Sigmoid colon (tissue), 7 donors: ENCODE results near the gene ADAM8. TPM values are rescaled to one million over a fixed set of nuclear protein-coding genes. Genes with fewer than 3 reads are reported as not detected.
A peak's percentile ranks its signal among the peaks of the same experiment; 100 is the strongest.

ENCODE experiments used
- DNase-seq: peaks from one replicate; pipeline ENCODE4 v3.0.0-alpha.2; 2019
- H3K27ac ChIP-seq, 4 donors: fragments of 200-600 bp; sonication (generic); one replicate each; pipeline ENCODE4 v1.5.1; 2016 to 2019; ENCODE audit warnings: mild to moderate bottlenecking in 1 of 4
- H3K27me3 ChIP-seq, 3 donors: fragments of 200-600 bp; sonication (generic); one replicate each; pipeline ENCODE4 v1.5.1; 2019; ENCODE audit warnings: mild to moderate bottlenecking in 1 of 3
- H3K36me3 ChIP-seq, 4 donors: fragments of 200-600 bp; sonication (generic); one replicate each; pipeline ENCODE4 v1.5.1; 2016 to 2019
- H3K4me1 ChIP-seq, 4 donors: fragments of 200-600 bp; sonication (generic); one replicate each; pipeline ENCODE4 v1.5.1; 2017 to 2019
- H3K4me3 ChIP-seq, 4 donors: fragments of 200-600 bp; sonication (generic); one replicate each; pipeline ENCODE4 v1.5.1; 2017 to 2019; ENCODE audit warnings: mild to moderate bottlenecking in 2 of 4, moderate library complexity in 1 of 4
- H3K9me3 ChIP-seq, 4 donors: fragments of 200-600 bp in 3 of 4; sonication (generic) in 3 of 4; one replicate each; pipeline versions ENCODE4 v1.5.1 to v1.6.1; 2013 to 2019
- EP300 ChIP-seq, 4 donors: sonication (generic); formaldehyde crosslinking; IDR thresholded peaks; one replicate each; pipeline ENCODE4 v1.6.1; 2017; ENCODE audit warnings: antibody characterized with exemption in 4 of 4
- POLR2A ChIP-seq, 2 donors: fragments of 450-650 bp; IDR thresholded peaks; one replicate each; pipeline ENCODE4 v1.6.1; 2016; ENCODE audit warnings: antibody characterized with exemption in 2 of 2, mild to moderate bottlenecking in 2 of 2, moderate library complexity in 2 of 2
- POLR2AphosphoS5 ChIP-seq, 4 donors: sonication (generic); formaldehyde crosslinking; IDR thresholded peaks; one replicate each; pipeline ENCODE4 v1.6.1; 2017; ENCODE audit warnings: antibody characterized with exemption in 4 of 4
- WGBS, 2 donors: extraction: QIAGEN DNeasy Blood & Tissue Kit; methylation state at CpG; one replicate each; pipeline ENCODE4 v1.1.7; 2013; 5-methylcytosine and 5-hydroxymethylcytosine counted together
- intact Hi-C: fragments of 100-400 bp; cut with DNase I; formaldehyde crosslinking; loops from one replicate; pipeline ENCODE4 v1.15.1; 2023
- polyA plus RNA-seq, 3 donors: library from polyadenylated mRNA; stranded (reverse); fragments of 200-250 nt; gene quantifications; one replicate each; pipeline ENCODE4 v1.2.3, GENCODE V29; 2013
- total RNA-seq, 4 donors: library from RNA; depleted of rRNA; stranded (reverse); fragments of >200 nt; gene quantifications; one replicate each; pipeline ENCODE4 v1.1.0, GENCODE V29; 2016
- TF ChIP-seq, protein P1 (sequence below), 4 experiments: fragments of 450-650 bp in 3 of 4; fragments of 200-600 bp in 1 of 4; IDR thresholded peaks; one replicate each; pipeline ENCODE4 v1.5.1; 2016 to 2019; ENCODE audit warnings: antibody characterized with exemption in 4 of 4, mild to moderate bottlenecking in 3 of 4, moderate library complexity in 2 of 4
- donor health status: healthy with polysubstance abuse.
- donor health status: Bipolar disorder and iron deficiency.
- donor health status: healthy.

The ADAM8 gene
- total and polyA plus RNA-seq, 7 donors = 0.36 to 8.9 (median 1.2) TPM

DNA sequence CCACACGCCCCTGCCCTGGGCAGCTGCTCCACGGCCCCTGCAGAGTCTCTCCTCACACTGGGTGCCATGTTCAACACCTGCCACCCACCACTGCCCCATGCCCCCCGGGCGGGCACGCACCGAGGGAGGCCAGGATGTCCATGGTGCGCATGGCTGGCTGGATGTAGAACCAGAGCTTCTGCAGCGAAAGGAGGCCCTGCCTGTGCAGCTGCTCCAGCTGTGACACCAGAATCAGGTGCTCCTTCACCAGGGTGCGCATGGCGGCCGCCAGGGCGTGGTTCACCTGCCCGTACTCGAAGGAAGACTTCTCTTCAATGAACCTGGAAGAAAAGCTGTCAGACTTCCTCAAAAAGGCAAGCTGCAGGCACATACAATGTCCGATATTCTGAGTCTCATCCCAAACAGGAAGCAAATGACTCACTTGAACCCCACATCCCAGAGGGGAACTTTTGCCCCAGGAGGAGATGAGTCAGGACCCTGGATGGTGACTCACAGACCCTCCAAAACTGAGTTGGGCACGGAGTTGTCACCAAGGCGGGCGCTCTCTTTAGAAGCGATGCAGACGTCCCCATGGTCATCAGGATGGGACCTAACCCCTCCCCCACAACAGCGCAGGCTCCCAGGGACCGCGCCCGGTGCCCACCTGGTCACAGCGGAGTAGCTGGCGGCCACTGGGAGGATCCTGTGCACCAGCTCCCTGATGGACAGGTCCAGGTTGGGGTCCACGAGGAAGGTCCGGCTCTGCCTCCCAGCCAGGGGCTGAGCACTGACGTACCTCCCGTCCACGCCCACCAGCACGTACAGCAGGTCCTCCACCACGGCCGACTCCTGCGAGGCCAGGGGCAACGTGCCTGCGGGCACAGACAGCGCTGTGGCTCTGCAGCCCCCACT is 16.5 kb upstream of the ADAM8 start:
- Histone ChIP-seq H3K36me3 (peaks cover 44 to 89% (median 77%) of the 10 kb centered on the region in 4 donors), H3K4me3 (no peak overlapping the region), H3K9me3 (no peaks in the 10 kb centered on the region), H3K27me3 (no peaks in the 10 kb centered on the region), H3K4me1 (no peaks in the 10 kb centered on the region), H3K27ac (peak overlapping the region in 1 of 4 donors; percentile 37)
- intact Hi-C loops = no loop called here
- WGBS, 2 donors = 93 to 94% methylated on average over 38 of the region's 38 CpGs
- DNase-seq = no peak
- TF ChIP-seq POLR2AphosphoS5 (IDR thresholded peaks at IDR 0.05) (no peak), EP300 (IDR thresholded peaks at IDR 0.05) (no peak), POLR2A (IDR thresholded peaks at IDR 0.05) (no peak)
- TF ChIP-seq, protein P1, sequence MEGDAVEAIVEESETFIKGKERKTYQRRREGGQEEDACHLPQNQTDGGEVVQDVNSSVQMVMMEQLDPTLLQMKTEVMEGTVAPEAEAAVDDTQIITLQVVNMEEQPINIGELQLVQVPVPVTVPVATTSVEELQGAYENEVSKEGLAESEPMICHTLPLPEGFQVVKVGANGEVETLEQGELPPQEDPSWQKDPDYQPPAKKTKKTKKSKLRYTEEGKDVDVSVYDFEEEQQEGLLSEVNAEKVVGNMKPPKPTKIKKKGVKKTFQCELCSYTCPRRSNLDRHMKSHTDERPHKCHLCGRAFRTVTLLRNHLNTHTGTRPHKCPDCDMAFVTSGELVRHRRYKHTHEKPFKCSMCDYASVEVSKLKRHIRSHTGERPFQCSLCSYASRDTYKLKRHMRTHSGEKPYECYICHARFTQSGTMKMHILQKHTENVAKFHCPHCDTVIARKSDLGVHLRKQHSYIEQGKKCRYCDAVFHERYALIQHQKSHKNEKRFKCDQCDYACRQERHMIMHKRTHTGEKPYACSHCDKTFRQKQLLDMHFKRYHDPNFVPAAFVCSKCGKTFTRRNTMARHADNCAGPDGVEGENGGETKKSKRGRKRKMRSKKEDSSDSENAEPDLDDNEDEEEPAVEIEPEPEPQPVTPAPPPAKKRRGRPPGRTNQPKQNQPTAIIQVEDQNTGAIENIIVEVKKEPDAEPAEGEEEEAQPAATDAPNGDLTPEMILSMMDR (IDR thresholded peaks at IDR 0.05) = no peak

DNA sequence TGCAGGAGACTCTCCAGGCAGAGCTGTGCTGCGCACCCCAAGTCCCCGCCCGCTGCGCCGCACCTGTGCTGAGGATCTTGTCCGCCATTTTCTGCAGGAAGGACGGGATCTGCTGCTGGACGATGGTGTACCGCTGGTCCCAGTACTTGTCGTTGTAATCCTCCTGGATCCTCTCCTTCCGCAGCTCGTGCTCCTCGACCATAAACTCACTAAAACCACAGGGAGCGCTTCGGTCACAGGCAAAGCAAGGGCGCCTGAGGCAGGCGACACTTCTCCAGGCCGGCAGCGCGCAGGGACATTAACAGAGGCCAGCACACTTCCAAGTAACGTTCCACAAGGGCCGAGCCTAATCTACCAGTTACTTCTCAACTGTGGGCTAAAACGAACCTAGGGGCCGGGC is 13.1 kb upstream of the ADAM8 start:
- no peaks in the 10 kb centered on the region for H3K4me1 ChIP-seq
- intact Hi-C loops = no loop called here
- H3K4me3 ChIP-seq = no peak overlapping the region
- 96 to 97% methylated on average over 24 of the region's 24 CpGs for WGBS, 2 donors
- TF ChIP-seq POLR2AphosphoS5 (IDR thresholded peaks at IDR 0.05) (no peak), POLR2A (IDR thresholded peaks at IDR 0.05) (no peak), EP300 (IDR thresholded peaks at IDR 0.05) (no peak)
- TF ChIP-seq, protein P1 (IDR thresholded peaks at IDR 0.05) = no peak
- no peak overlapping the region for H3K27ac ChIP-seq
- peaks cover 42 to 89% (median 61%) of the 10 kb centered on the region in 4 donors for H3K36me3 ChIP-seq
- DNase-seq = no peak
- H3K9me3 ChIP-seq = no peaks in the 10 kb centered on the region
- no peaks in the 10 kb centered on the region for H3K27me3 ChIP-seq

DNA sequence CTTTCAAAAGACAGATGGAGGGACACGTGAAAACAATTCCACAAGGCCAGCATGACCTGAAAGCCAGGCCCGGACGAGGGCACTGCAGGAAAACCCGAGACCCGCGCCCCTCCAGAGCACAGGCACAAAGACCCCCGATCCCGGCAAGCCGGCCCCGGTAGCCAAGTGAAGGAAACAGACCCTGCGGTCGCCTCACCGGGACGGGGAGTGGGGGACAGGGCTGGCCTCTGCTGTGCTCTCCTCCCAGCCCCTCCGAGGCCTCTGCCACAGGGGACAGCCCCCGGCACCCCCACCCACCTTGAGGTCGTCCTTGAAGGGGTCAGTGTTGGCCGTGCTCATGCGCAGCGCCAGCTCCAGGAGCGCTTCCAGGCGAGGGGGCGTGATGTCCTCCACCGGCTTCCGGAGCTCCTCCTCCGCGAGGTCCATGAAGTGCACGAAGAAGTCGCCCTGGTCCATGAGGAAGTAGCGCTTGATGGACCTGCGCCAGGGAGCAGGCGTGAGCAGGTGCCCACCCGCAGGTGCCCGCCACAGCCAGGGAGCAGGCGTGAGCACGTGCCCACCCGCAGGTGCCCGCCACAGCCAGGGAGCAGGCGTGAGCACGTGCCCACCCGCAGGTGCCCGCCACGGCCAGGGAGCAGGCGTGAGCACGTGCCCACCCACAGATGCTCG is 11.3 kb upstream of the ADAM8 start:
- H3K4me1 ChIP-seq = no peaks in the 10 kb centered on the region
- no peak overlapping the region for H3K27ac ChIP-seq
- 94 to 95% methylated on average over 46 of the region's 46 CpGs for WGBS, 2 donors
- no peaks in the 10 kb centered on the region for H3K27me3 ChIP-seq
- intact Hi-C loops = no loop called here
- TF ChIP-seq, protein P1 (IDR thresholded peaks at IDR 0.05) = no peak
- no peak for TF ChIP-seq POLR2AphosphoS5 (IDR thresholded peaks at IDR 0.05)
- no peak for TF ChIP-seq POLR2A (IDR thresholded peaks at IDR 0.05)
- no peak for TF ChIP-seq EP300 (IDR thresholded peaks at IDR 0.05)
- DNase-seq = no peak
- no peak overlapping the region for H3K4me3 ChIP-seq
- peaks cover 48 to 89% (median 64%) of the 10 kb centered on the region in 4 donors for H3K36me3 ChIP-seq
- H3K9me3 ChIP-seq = no peaks in the 10 kb centered on the region

DNA sequence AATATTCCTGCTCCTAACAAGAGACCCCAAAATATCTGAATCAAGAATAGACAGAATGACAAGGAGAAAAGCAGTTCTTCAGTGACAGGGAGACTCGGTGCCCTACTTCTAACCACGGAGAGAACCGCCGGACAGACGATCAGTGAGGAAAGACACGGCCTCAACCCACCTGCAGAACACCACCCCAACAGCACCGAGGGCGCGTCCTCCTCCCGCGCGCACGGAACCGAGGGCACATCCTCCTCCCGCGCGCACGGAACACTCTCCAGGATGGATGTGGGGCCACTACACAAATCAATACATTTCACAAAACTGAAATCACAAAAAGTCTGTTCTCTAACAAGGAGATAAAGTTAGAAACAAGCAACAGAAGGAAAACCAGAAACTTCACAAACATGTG is 9.7 kb upstream of the ADAM8 start:
- TF ChIP-seq, protein P1 (IDR thresholded peaks at IDR 0.05) = no peak
- TF ChIP-seq EP300 (IDR thresholded peaks at IDR 0.05) = no peak
- no peak for TF ChIP-seq POLR2AphosphoS5 (IDR thresholded peaks at IDR 0.05)
- no peak for TF ChIP-seq POLR2A (IDR thresholded peaks at IDR 0.05)
- H3K9me3 ChIP-seq = no peaks in the 10 kb centered on the region
- intact Hi-C loops = no loop called here
- H3K27ac ChIP-seq = no peak overlapping the region
- 90 to 92% methylated on average over 18 of the region's 18 CpGs for whole genome bisulfite sequencing, 2 donors
- H3K36me3 ChIP-seq = peaks cover 48 to 97% (median 71%) of the 10 kb centered on the region in 4 donors
- DNase-seq = no peak
- no peaks in the 10 kb centered on the region for H3K27me3 ChIP-seq
- no peak overlapping the region for H3K4me3 ChIP-seq
- no peaks in the 10 kb centered on the region for H3K4me1 ChIP-seq
